Stomach (tissue), 9 donors: ENCODE measurements around the gene AGAP1. TPM values are rescaled to one million over a fixed set of nuclear protein-coding genes. Genes with fewer than 3 reads are reported as not detected.

ENCODE experiments used
- DNase-seq, 2 donors: peaks; one replicate each; pipeline versions ENCODE4 v3.0.0 to v3.0.0-alpha.2; 2013 to 2019
- H3K27ac ChIP-seq, 5 donors: fragments of 200-600 bp in 4 of 5; sonication (generic) in 4 of 5; one replicate each; pipeline ENCODE4 v1.5.1; 2013 to 2019; ENCODE audit warnings: mild to moderate bottlenecking in 1 of 5, moderate library complexity in 1 of 5
- H3K27me3 ChIP-seq, 3 donors: fragments of 200-600 bp; sonication (generic); one replicate each; pipeline ENCODE4 v1.5.1; 2017 to 2019; ENCODE audit warnings: mixed run types in 1 of 3
- H3K36me3 ChIP-seq, 4 donors: fragments of 200-600 bp; sonication (generic); 1 replicate in 3 of 4; 2 replicates in 1 of 4; pipeline ENCODE4 v1.5.1; 2016 to 2019
- H3K4me1 ChIP-seq, 4 donors: fragments of 200-600 bp; sonication (generic); one replicate each; pipeline ENCODE4 v1.5.1; 2016 to 2019
- H3K4me3 ChIP-seq, 4 donors: fragments of 200-600 bp; sonication (generic) in 3 of 4; one replicate each; pipeline ENCODE4 v1.5.1; 2016 to 2019; ENCODE audit warnings: mild to moderate bottlenecking in 1 of 4
- H3K9me3 ChIP-seq, 4 donors: fragments of 200-600 bp; sonication (generic); one replicate each; pipeline ENCODE4 v1.5.1; 2016 to 2019
- CTCF ChIP-seq, 7 experiments: fragments of 450-650 bp in 4 of 7; fragments of 200-600 bp in 3 of 7; sonication (generic) in 3 of 7; IDR thresholded peaks; one replicate each; pipeline ENCODE4 v1.5.1; 2016 to 2019; ENCODE audit warnings: antibody characterized with exemption in 7 of 7, control low read depth in 2 of 7, mild to moderate bottlenecking in 1 of 7
- EP300 ChIP-seq: sonication (generic); formaldehyde crosslinking; IDR thresholded peaks from one replicate; pipeline ENCODE4 v1.6.1; 2017; ENCODE audit warnings: antibody characterized with exemption
- POLR2A ChIP-seq, 4 donors: fragments of 450-650 bp; IDR thresholded peaks; one replicate each; pipeline ENCODE4 v1.6.1; 2016; ENCODE audit warnings: antibody characterized with exemption in 4 of 4, control low read depth in 2 of 4, mild to moderate bottlenecking in 1 of 4, moderate library complexity in 1 of 4
- POLR2AphosphoS5 ChIP-seq, 3 donors: sonication (generic); formaldehyde crosslinking; IDR thresholded peaks; one replicate each; pipeline ENCODE4 v1.6.1; 2016; ENCODE audit warnings: antibody characterized with exemption in 3 of 3
- WGBS, 5 donors: extraction: QIAGEN DNeasy Blood & Tissue Kit in 3 of 5; methylation state at CpG; one replicate each; pipeline versions ENCODE4 v1.1.5 to v1.1.7; 2013 to 2018; 5-methylcytosine and 5-hydroxymethylcytosine counted together
- intact Hi-C: fragments of 100-400 bp; cut with DNase I; formaldehyde crosslinking; loops from one replicate; pipeline ENCODE4 v1.15.1; 2023; ENCODE audit warnings: low total_unique reads
- polyA plus RNA-seq, 3 donors: library from polyadenylated mRNA; stranded (reverse); fragments of 200-250 nt; gene quantifications; one replicate each; pipeline ENCODE4 v1.2.3, GENCODE V29; 2013
- total RNA-seq, 5 donors: library from RNA; depleted of rRNA; stranded (reverse); fragments of >200 nt; gene quantifications; one replicate each; pipeline versions ENCODE4 v1.1.0 to v1.2.3, GENCODE V29; 2014 to 2016
- donor health status: healthy with polysubstance abuse.
- donor health status: Bipolar disorder and iron deficiency.
- donor health status: healthy.

Gene AGAP1
- total and polyA plus RNA-seq, 8 donors, result 4.2 to 139 (median 35.0) TPM

- Histone ChIP-seq H3K27ac (no peak overlapping the region), H3K4me3 (no peak overlapping the region), H3K4me1 (peaks cover 7 to 20% (median 10%) of the 10 kb centered on the region in 4 donors), H3K36me3 (peaks cover 0 to 21% (median 11%) of the 10 kb centered on the region in 4 donors), H3K27me3 (no peaks in the 10 kb centered on the region), H3K9me3 (no peaks in the 10 kb centered on the region)
- intact Hi-C loops, result no loop called here
- TF ChIP-seq EP300 (no peak), POLR2AphosphoS5 (IDR thresholded peaks at IDR 0.05) (no peak), CTCF (IDR thresholded peaks at IDR 0.05) (no peak), POLR2A (IDR thresholded peaks at IDR 0.05) (no peak)
- 93 to 96% (median 95%) methylated on average over 8 to 10 of the region's 10 CpGs for WGBS, 5 donors
- no peak for DNase-seq
These were observed 221.8 kb downstream of the AGAP1 start for GRCh38 chr2:235715601-235716000.

- no peak overlapping the region for H3K4me3 ChIP-seq
- intact Hi-C loops, result no loop called here
- H3K27ac ChIP-seq, result no peak overlapping the region
- H3K36me3 ChIP-seq, result peaks cover 0 to 9% (median 2%) of the 10 kb centered on the region in 4 donors
- 72 to 78% (median 75%) methylated on average over 13 of the region's 13 CpGs for WGBS, 5 donors
- H3K4me1 ChIP-seq, result peaks cover 7 to 20% (median 10%) of the 10 kb centered on the region in 4 donors
- no peaks in the 10 kb centered on the region for H3K9me3 ChIP-seq
- no peaks in the 10 kb centered on the region for H3K27me3 ChIP-seq
- no peak for TF ChIP-seq EP300
- TF ChIP-seq POLR2A (IDR thresholded peaks at IDR 0.05), result no peak
- no peak for TF ChIP-seq CTCF (IDR thresholded peaks at IDR 0.05)
- no peak for TF ChIP-seq POLR2AphosphoS5 (IDR thresholded peaks at IDR 0.05)
- peak in 1 of 2 donors; percentile 43 for DNase-seq
These were observed 223.1 kb downstream of the AGAP1 start for GRCh38 chr2:235716875-235717496.

GRCh38 chr2:235719146-235719942 lies 225.5 kb downstream of the AGAP1 start:
- TF ChIP-seq EP300 (no peak), POLR2AphosphoS5 (IDR thresholded peaks at IDR 0.05) (no peak), CTCF (IDR thresholded peaks at IDR 0.05) (no peak), POLR2A (IDR thresholded peaks at IDR 0.05) (no peak)
- no peaks in the 10 kb centered on the region for H3K27me3 ChIP-seq
- no peak overlapping the region for H3K27ac ChIP-seq
- no peak for DNase-seq
- intact Hi-C loops, result no loop called here
- H3K4me3 ChIP-seq, result no peak overlapping the region
- H3K9me3 ChIP-seq, result no peaks in the 10 kb centered on the region
- peaks cover 13 to 27% (median 21%) of the 10 kb centered on the region in 4 donors for H3K4me1 ChIP-seq
- 78 to 86% (median 83%) methylated on average over 7 of the region's 7 CpGs for WGBS, 5 donors
- H3K36me3 ChIP-seq, result peaks cover 0 to 9% (median 4%) of the 10 kb centered on the region in 4 donors

GRCh38 chr2:235721625-235722024 lies 227.8 kb downstream of the AGAP1 start:
- no peaks in the 10 kb centered on the region for H3K9me3 ChIP-seq
- H3K27ac ChIP-seq, result no peak overlapping the region
- 90 to 95% (median 93%) methylated on average over 3 of the region's 3 CpGs for WGBS, 5 donors
- H3K4me1 ChIP-seq, result peaks cover 21 to 46% (median 35%) of the 10 kb centered on the region in 4 donors
- intact Hi-C loops, result no loop called here
- no peak overlapping the region for H3K4me3 ChIP-seq
- TF ChIP-seq POLR2AphosphoS5 (IDR thresholded peaks at IDR 0.05), result no peak
- TF ChIP-seq CTCF (IDR thresholded peaks at IDR 0.05), result no peak
- no peak for TF ChIP-seq EP300
- DNase-seq, result no peak
- no peaks in the 10 kb centered on the region for H3K27me3 ChIP-seq
- H3K36me3 ChIP-seq, result peaks cover 0 to 9% (median 4%) of the 10 kb centered on the region in 4 donors
